Karpas-422 (cell line): ENCODE data around the gene PSORS1C1. TPM values are rescaled to one million over a fixed set of nuclear protein-coding genes. Genes with fewer than 3 reads are reported as not detected.

Experiments used
- DNase-seq: peaks from one replicate; pipeline ENCODE4 v3.0.0-alpha.2; 2015
- H2AFZ ChIP-seq: fragments of 200-600 bp; sonication (generic); 2 replicates; pipeline ENCODE4 v1.6.1; 2014; ENCODE audit warnings: antibody characterized with exemption, low read length, mixed read lengths
- H3K27ac ChIP-seq: fragments of 200-600 bp; sonication (generic); 2 replicates; pipeline ENCODE4 v1.5.1; 2014; ENCODE audit warnings: mild to moderate bottlenecking, low read length, moderate library complexity
- H3K27me3 ChIP-seq: fragments of 200-600 bp; sonication (generic); 2 replicates; pipeline ENCODE4 v1.6.1; 2014; ENCODE audit warnings: low read length, mixed read lengths
- H3K36me3 ChIP-seq: fragments of 200-600 bp; sonication (generic); 2 replicates; pipeline ENCODE4 v1.6.1; 2014; ENCODE audit warnings: low read length, mixed read lengths; ENCODE audit not compliant: insufficient read depth
- H3K4me1 ChIP-seq: fragments of 200-600 bp; sonication (generic); 2 replicates; pipeline ENCODE4 v1.6.1; 2014; ENCODE audit warnings: mild to moderate bottlenecking, low read length, mixed read lengths
- H3K4me2 ChIP-seq: fragments of 200-600 bp; sonication (generic); 2 replicates; pipeline ENCODE4 v1.6.1; 2014; ENCODE audit warnings: low read length, low read depth, mild to moderate bottlenecking; ENCODE audit not compliant: poor library complexity, severe bottlenecking
- H3K4me3 ChIP-seq: fragments of 200-600 bp; sonication (generic); 2 replicates; pipeline ENCODE4 v1.5.1; 2014; ENCODE audit warnings: mild to moderate bottlenecking, antibody characterized with exemption, low read length, mixed read lengths
- H3K79me2 ChIP-seq: fragments of 200-600 bp; sonication (generic); 2 replicates; pipeline ENCODE4 v1.6.1; 2014; ENCODE audit warnings: mild to moderate bottlenecking, low read length, mixed read lengths
- H3K9ac ChIP-seq: fragments of 200-600 bp; sonication (generic); 2 replicates; pipeline ENCODE4 v1.6.0; 2014; ENCODE audit warnings: low read length
- H3K9me2 ChIP-seq: fragments of 200-600 bp; sonication (generic), shearing (Covaris generic); replicated peaks from 2 replicates; pipeline ENCODE4 v1.6.0; 2014; ENCODE audit warnings: mild to moderate bottlenecking, low read length, moderate library complexity; ENCODE audit not compliant: insufficient read depth
- H3K9me3 ChIP-seq: fragments of 300-700, 200-600 bp; sonication (generic); 2 replicates; pipeline ENCODE4 v1.6.1; 2014; ENCODE audit warnings: low read length, mixed read lengths
- H4K20me1 ChIP-seq: fragments of 200-600 bp; sonication (generic); 2 replicates; pipeline ENCODE4 v1.6.1; 2014; ENCODE audit warnings: mild to moderate bottlenecking, antibody characterized with exemption, low read length, low read depth; ENCODE audit not compliant: insufficient read depth
- total RNA-seq: library from RNA; depleted of rRNA; stranded (reverse); fragments of >200 nt; shearing (Covaris generic); gene quantifications from 2 replicates; pipeline ENCODE4 v1.2.3, GENCODE V29; 2014; ENCODE audit warnings: low replicate concordance

The PSORS1C1 gene
- total RNA-seq, 1 experiment from 2014 or later, result not detected

DNA sequence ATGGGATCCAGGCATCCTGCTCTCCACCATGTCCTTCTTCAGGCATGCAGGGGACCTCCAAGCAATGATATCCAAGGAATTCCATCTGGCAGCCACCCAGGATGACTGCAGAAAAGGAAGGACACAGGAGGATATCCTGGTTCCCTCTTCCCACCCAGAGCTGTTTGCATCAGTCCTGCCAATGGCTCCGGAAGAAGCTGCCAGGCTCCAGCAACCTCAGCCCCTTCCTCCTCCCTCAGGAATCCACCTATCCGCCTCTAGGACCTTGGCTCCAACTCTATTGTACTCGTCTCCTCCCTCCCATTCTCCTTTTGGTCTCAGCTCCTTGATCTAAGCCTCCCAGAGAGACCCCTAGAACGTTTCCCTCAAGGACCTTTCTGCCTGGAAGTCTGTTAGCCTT is 25.0 kb downstream of the PSORS1C1 start:
- no peaks in the 10 kb centered on the region for H3K27me3 ChIP-seq
- no peaks in the 10 kb centered on the region for H3K9me3 ChIP-seq
- no peaks in the 10 kb centered on the region for H3K9me2 ChIP-seq
- H3K4me1 ChIP-seq, result peaks cover 4% of the 10 kb centered on the region
- no peak for DNase-seq
- H3K4me2 ChIP-seq, result no peak overlapping the region
- H3K27ac ChIP-seq, result no peak overlapping the region
- no peak overlapping the region for H2AFZ ChIP-seq
- no peaks in the 10 kb centered on the region for H3K79me2 ChIP-seq
- no peak overlapping the region for H3K4me3 ChIP-seq
- H4K20me1 ChIP-seq, result no peaks in the 10 kb centered on the region
- H3K36me3 ChIP-seq, result no peaks in the 10 kb centered on the region
- H3K9ac ChIP-seq, result no peak overlapping the region

DNA sequence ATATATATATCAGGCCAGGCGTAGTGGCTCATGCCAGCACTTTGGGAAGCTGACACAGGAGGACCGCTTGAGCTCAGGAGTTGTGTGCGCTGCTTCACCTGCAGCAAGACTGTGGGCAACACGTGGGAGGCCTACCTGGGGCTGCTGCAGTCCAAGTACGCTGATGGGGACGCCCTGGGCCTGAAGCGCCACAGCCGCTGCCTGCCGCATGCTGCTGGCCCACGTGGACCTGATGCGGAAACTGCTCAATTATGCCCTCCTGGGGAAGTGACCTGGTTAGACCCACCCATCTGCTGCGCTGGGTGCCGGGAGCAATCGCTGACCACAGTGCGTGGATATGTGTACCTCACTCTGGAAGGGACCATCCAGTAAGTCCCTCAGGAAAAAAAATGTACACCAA is 26.0 kb downstream of the PSORS1C1 start:
- Histone ChIP-seq H2AFZ (no peak overlapping the region), H3K27me3 (no peaks in the 10 kb centered on the region), H3K4me3 (no peak overlapping the region), H3K9me3 (no peaks in the 10 kb centered on the region), H3K4me1 (peaks cover 4% of the 10 kb centered on the region), H3K36me3 (no peaks in the 10 kb centered on the region), H3K27ac (no peak overlapping the region), H3K4me2 (no peak overlapping the region), H3K9me2 (no peaks in the 10 kb centered on the region), H4K20me1 (no peaks in the 10 kb centered on the region), H3K79me2 (no peaks in the 10 kb centered on the region), H3K9ac (no peak overlapping the region)
- no peak for DNase-seq

DNA sequence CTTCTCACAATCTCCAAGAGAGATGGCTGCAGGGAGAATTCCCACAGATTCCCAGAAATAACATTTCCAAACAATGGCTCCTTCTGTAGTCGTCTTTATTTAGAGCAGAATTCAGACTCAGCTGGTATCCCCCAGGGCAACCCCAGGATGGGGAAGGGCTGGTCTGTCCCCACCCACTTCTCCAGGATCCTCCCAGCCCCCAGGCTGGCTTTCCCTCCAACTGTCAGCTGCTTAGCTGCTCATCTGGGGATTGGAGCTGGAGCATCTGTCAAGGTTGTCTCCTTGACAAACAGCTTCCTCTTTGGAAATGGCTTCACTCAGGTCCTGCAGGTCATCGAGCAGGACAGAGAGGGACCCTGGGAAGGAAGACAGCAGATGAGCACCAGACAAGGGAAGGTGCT is 27.8 kb downstream of the PSORS1C1 start:
- Histone ChIP-seq H3K79me2 (no peaks in the 10 kb centered on the region), H3K4me2 (no peak overlapping the region), H3K9me2 (no peaks in the 10 kb centered on the region), H3K9me3 (no peaks in the 10 kb centered on the region), H4K20me1 (no peaks in the 10 kb centered on the region), H3K9ac (no peak overlapping the region), H3K27me3 (no peaks in the 10 kb centered on the region), H3K27ac (no peak overlapping the region), H2AFZ (no peak overlapping the region), H3K36me3 (no peaks in the 10 kb centered on the region), H3K4me1 (peaks cover 4% of the 10 kb centered on the region), H3K4me3 (no peak overlapping the region)
- no peak for DNase-seq

DNA sequence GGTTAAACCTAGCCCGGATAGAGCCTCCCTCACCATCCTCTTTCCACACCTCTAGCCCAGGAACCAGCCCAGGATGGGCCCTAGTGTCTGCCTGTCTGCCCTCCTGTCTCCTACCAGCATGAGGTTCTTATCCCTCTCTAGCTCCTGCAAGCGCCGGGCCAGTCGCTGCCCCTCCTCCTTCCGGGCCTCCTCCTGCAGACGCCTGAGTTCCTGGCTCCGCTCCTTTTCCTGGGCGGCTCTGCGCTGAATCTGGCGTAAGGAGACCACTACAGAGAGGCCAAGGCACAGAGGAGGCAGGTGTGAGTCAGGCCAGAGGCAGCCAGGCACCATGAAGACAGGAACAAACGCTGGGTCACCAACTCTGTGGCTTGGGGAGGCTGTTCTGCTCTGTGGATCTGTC is 28.5 kb downstream of the PSORS1C1 start:
- Histone ChIP-seq H3K79me2 (no peaks in the 10 kb centered on the region), H3K4me3 (no peak overlapping the region), H3K36me3 (no peaks in the 10 kb centered on the region), H3K27ac (no peak overlapping the region), H3K9ac (no peak overlapping the region), H3K27me3 (no peaks in the 10 kb centered on the region), H3K4me1 (no peaks in the 10 kb centered on the region), H2AFZ (no peak overlapping the region), H3K9me3 (no peaks in the 10 kb centered on the region), H3K4me2 (no peak overlapping the region), H4K20me1 (no peaks in the 10 kb centered on the region), H3K9me2 (no peaks in the 10 kb centered on the region)
- DNase-seq, result no peak

DNA sequence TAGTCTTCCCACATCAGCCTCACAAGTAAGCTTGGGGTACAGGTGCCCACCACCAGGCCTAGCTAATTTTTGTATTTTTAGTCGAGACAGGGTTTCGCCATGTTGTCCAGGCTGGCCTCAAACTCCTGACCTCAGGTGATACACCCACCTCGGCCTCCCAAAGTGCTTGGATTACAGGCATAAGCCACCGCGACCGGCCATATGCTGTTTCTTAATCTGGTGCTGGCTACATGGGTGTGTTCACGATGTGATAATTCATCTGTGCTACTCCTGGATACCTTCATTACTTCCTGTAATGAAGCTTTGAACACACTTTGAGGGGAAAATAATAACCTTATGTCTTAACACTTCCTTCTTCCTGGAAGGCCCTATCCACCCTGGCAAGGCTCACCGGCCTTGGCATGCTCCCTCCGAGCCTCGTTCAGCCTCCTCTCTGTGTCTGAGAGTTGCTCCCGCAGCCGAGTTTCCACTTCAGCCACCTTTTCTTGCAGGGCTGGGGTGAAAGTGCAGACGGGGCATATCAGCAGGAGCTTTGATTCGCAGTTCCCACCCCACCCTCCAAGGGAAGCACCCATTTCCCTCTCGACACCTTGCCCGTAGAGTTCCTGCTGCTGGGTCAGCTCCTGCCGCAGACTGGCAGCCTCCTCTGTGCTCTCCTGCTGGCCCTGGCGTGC is 29.8 kb downstream of the PSORS1C1 start:
- H4K20me1 ChIP-seq, result no peaks in the 10 kb centered on the region
- H3K79me2 ChIP-seq, result no peaks in the 10 kb centered on the region
- H3K9me2 ChIP-seq, result no peaks in the 10 kb centered on the region
- no peak for DNase-seq
- no peak overlapping the region for H3K4me3 ChIP-seq
- H3K36me3 ChIP-seq, result no peaks in the 10 kb centered on the region
- H2AFZ ChIP-seq, result no peak overlapping the region
- no peak overlapping the region for H3K4me2 ChIP-seq
- no peak overlapping the region for H3K27ac ChIP-seq
- H3K27me3 ChIP-seq, result no peaks in the 10 kb centered on the region
- no peaks in the 10 kb centered on the region for H3K4me1 ChIP-seq
- H3K9ac ChIP-seq, result no peak overlapping the region
- no peaks in the 10 kb centered on the region for H3K9me3 ChIP-seq

DNA sequence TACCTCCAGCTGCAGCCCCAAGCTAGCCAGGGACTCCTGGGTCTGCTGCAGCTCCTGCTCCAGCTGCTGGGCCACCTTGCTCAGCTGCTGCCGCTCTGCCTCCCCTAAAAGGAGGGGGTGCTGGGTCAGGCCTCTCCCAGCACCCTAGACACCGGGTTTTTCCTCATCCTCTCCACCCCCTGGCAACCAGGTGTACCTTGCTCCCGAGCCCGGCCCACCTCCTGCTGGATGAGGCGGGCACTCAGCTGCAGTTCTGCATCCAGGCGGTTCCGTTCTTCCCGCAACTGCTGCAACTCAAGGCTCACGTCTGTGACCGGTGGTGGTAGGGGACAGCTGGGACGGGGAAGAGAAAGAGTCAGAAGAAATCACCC is 30.4 kb downstream of the PSORS1C1 start:
- H2AFZ ChIP-seq, result no peak overlapping the region
- DNase-seq, result no peak
- H3K9ac ChIP-seq, result no peak overlapping the region
- no peaks in the 10 kb centered on the region for H4K20me1 ChIP-seq
- H3K27ac ChIP-seq, result no peak overlapping the region
- H3K9me3 ChIP-seq, result no peaks in the 10 kb centered on the region
- H3K79me2 ChIP-seq, result no peaks in the 10 kb centered on the region
- no peaks in the 10 kb centered on the region for H3K4me1 ChIP-seq
- no peaks in the 10 kb centered on the region for H3K36me3 ChIP-seq
- no peak overlapping the region for H3K4me2 ChIP-seq
- H3K27me3 ChIP-seq, result no peaks in the 10 kb centered on the region
- no peaks in the 10 kb centered on the region for H3K9me2 ChIP-seq
- no peak overlapping the region for H3K4me3 ChIP-seq

DNA sequence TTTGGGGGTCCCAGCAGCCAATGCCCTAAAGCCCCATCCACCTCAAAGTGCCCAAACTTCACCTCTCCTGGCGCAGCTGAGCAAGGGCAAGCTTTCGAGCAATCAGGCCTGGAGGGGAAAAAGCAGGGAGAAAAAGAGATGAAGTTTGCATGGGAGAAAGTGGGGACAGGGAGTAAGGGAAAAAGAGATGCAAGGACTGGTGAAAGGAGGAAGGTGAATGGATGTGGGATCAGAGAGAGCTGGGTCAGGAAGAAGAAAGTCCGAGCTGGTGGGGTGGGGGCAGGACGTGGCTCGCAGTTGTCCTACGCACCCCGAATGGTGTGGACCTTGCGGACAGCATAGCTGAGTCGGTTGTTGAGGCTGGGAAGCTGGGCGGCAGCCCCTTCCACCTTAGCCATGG is 30.8 kb downstream of the PSORS1C1 start:
- H3K9me2 ChIP-seq, result no peaks in the 10 kb centered on the region
- no peaks in the 10 kb centered on the region for H3K4me1 ChIP-seq
- no peak overlapping the region for H3K4me3 ChIP-seq
- H2AFZ ChIP-seq, result no peak overlapping the region
- no peaks in the 10 kb centered on the region for H3K27me3 ChIP-seq
- H3K9me3 ChIP-seq, result no peaks in the 10 kb centered on the region
- no peak overlapping the region for H3K27ac ChIP-seq
- H3K79me2 ChIP-seq, result no peaks in the 10 kb centered on the region
- no peaks in the 10 kb centered on the region for H3K36me3 ChIP-seq
- no peak overlapping the region for H3K4me2 ChIP-seq
- DNase-seq, result no peak
- no peaks in the 10 kb centered on the region for H4K20me1 ChIP-seq
- no peak overlapping the region for H3K9ac ChIP-seq

DNA sequence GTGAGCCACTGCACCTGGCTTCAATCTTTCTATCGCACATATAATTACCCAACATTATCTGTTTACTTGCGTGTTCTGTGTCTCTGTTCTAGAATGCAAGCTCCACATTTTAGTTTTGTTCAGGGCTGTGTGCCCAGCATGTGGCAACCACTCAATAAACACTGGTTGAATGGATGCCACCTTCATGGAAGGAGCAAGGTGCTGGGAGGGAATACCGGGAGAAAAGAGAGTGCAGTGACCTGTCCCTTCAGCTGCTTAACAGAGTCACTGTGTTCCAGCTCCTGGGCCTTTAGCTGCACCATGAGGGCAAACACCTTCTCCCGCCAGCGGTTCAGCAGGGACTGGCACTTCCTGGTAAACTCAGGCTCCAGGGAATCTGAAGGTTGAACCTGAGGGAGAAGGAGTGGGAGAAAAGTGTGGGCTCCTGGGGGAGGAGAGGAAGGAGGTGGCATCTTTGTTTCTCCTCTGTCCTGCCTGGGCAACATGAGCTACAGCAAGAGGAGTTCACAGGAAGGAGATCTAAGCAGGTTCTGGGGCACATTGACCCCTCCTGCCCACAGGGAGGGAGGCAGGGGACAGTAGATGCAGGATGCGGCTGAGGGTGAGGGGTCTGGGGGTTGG is 35.3 kb downstream of the PSORS1C1 start:
- Histone ChIP-seq H3K4me1 (no peaks in the 10 kb centered on the region), H3K27ac (no peak overlapping the region), H3K4me3 (no peak overlapping the region), H3K79me2 (no peaks in the 10 kb centered on the region), H3K4me2 (no peak overlapping the region), H4K20me1 (no peaks in the 10 kb centered on the region), H3K9me3 (no peaks in the 10 kb centered on the region), H2AFZ (no peak overlapping the region), H3K36me3 (no peaks in the 10 kb centered on the region), H3K27me3 (no peaks in the 10 kb centered on the region), H3K9ac (no peak overlapping the region), H3K9me2 (no peaks in the 10 kb centered on the region)
- no peak for DNase-seq
